Measurements from ENCODE around the gene MAGI2. TPM values are rescaled to one million over a fixed set of nuclear protein-coding genes. Genes with fewer than 3 reads are reported as not detected.

MAGI2 gene
- total and polyA plus RNA-seq, 2 donors from 2014 or later, result 4.4 to 9.0 TPM

GRCh38 chr7:78220754-78221153 lies 1232.7 kb downstream of the MAGI2 start:
- DNase-seq (no peak), FAIRE-seq (no peak)
- H3K27ac ChIP-seq (ENCODE audit: low read depth in 2 of 2, low read length in 2 of 2), result no peak overlapping the region
- H3K9me3 ChIP-seq (ENCODE audit: control insufficient read depth in 2 of 3, insufficient read depth in 1 of 3, low read length in 3 of 3), result no peaks in the 10 kb centered on the region
- H3K4me1 ChIP-seq (ENCODE audit: control insufficient read depth in 2 of 3, insufficient read depth in 2 of 3, low read depth in 1 of 3, low read length in 3 of 3), result peaks cover 2 to 9% (median 3%) of the 10 kb centered on the region in 3 donors
- no peaks in the 10 kb centered on the region for H3K36me3 ChIP-seq (ENCODE audit: control insufficient read depth in 2 of 3, insufficient read depth in 3 of 3, low read length in 3 of 3)
- H3K27me3 ChIP-seq (ENCODE audit: control insufficient read depth, insufficient read depth, low read length), result no peaks in the 10 kb centered on the region
- intact Hi-C loops (cut with DNase I), result no loop called here
- H3K4me3 ChIP-seq (ENCODE audit: low read length in 3 of 3), result no peak overlapping the region
- H3K9ac ChIP-seq (ENCODE audit: low read length in 3 of 3), result no peak overlapping the region
- TF ChIP-seq, protein P1, sequence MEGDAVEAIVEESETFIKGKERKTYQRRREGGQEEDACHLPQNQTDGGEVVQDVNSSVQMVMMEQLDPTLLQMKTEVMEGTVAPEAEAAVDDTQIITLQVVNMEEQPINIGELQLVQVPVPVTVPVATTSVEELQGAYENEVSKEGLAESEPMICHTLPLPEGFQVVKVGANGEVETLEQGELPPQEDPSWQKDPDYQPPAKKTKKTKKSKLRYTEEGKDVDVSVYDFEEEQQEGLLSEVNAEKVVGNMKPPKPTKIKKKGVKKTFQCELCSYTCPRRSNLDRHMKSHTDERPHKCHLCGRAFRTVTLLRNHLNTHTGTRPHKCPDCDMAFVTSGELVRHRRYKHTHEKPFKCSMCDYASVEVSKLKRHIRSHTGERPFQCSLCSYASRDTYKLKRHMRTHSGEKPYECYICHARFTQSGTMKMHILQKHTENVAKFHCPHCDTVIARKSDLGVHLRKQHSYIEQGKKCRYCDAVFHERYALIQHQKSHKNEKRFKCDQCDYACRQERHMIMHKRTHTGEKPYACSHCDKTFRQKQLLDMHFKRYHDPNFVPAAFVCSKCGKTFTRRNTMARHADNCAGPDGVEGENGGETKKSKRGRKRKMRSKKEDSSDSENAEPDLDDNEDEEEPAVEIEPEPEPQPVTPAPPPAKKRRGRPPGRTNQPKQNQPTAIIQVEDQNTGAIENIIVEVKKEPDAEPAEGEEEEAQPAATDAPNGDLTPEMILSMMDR (IDR thresholded peaks at IDR 0.05; ENCODE audit: borderline replicate concordance, extremely low read depth, insufficient read depth), result no peak

- no peak for DNase-seq
- TF ChIP-seq, protein P1 (IDR thresholded peaks at IDR 0.05; ENCODE audit: borderline replicate concordance, extremely low read depth, insufficient read depth), result no peak
- Histone ChIP-seq H3K9ac (ENCODE audit: low read length in 3 of 3) (no peak overlapping the region), H3K27me3 (ENCODE audit: control insufficient read depth, insufficient read depth, low read length) (no peaks in the 10 kb centered on the region), H3K36me3 (ENCODE audit: control insufficient read depth in 2 of 3, insufficient read depth in 3 of 3, low read length in 3 of 3) (no peaks in the 10 kb centered on the region), H3K9me3 (ENCODE audit: control insufficient read depth in 2 of 3, insufficient read depth in 1 of 3, low read length in 3 of 3) (no peaks in the 10 kb centered on the region), H3K4me3 (ENCODE audit: low read length in 3 of 3) (peak overlapping the region in 1 of 3 donors; percentile 3), H3K4me1 (ENCODE audit: control insufficient read depth in 2 of 3, insufficient read depth in 2 of 3, low read depth in 1 of 3, low read length in 3 of 3) (peaks cover 2 to 9% (median 3%) of the 10 kb centered on the region in 3 donors), H3K27ac (ENCODE audit: low read depth in 2 of 2, low read length in 2 of 2) (no peak overlapping the region)
- intact Hi-C loops (cut with DNase I), result no loop called here
- no peak for FAIRE-seq
Observed at GRCh38 chr7:78218876-78219275, 1234.6 kb downstream of the MAGI2 start.

- Histone ChIP-seq H3K4me3 (ENCODE audit: low read length in 3 of 3) (no peak overlapping the region), H3K9ac (ENCODE audit: low read length in 3 of 3) (no peak overlapping the region), H3K27me3 (ENCODE audit: control insufficient read depth, insufficient read depth, low read length) (no peaks in the 10 kb centered on the region), H3K4me1 (ENCODE audit: control insufficient read depth in 2 of 3, insufficient read depth in 2 of 3, low read depth in 1 of 3, low read length in 3 of 3) (peaks cover 2 to 9% (median 3%) of the 10 kb centered on the region in 3 donors), H3K27ac (ENCODE audit: low read depth in 2 of 2, low read length in 2 of 2) (no peak overlapping the region), H3K36me3 (ENCODE audit: control insufficient read depth in 2 of 3, insufficient read depth in 3 of 3, low read length in 3 of 3) (no peaks in the 10 kb centered on the region), H3K9me3 (ENCODE audit: control insufficient read depth in 2 of 3, insufficient read depth in 1 of 3, low read length in 3 of 3) (no peaks in the 10 kb centered on the region)
- no peak for DNase-seq
- FAIRE-seq, result no peak
- intact Hi-C loops (cut with DNase I), result no loop called here
- TF ChIP-seq, protein P1 (IDR thresholded peaks at IDR 0.05; ENCODE audit: borderline replicate concordance, extremely low read depth, insufficient read depth), result no peak
Observed at GRCh38 chr7:78218051-78218450, 1235.4 kb downstream of the MAGI2 start.

- Histone ChIP-seq H3K27ac (ENCODE audit: low read depth in 2 of 2, low read length in 2 of 2) (no peak overlapping the region), H3K9me3 (ENCODE audit: control insufficient read depth in 2 of 3, insufficient read depth in 1 of 3, low read length in 3 of 3) (no peaks in the 10 kb centered on the region), H3K36me3 (ENCODE audit: control insufficient read depth in 2 of 3, insufficient read depth in 3 of 3, low read length in 3 of 3) (no peaks in the 10 kb centered on the region), H3K4me1 (ENCODE audit: control insufficient read depth in 2 of 3, insufficient read depth in 2 of 3, low read depth in 1 of 3, low read length in 3 of 3) (peaks cover 2 to 9% (median 3%) of the 10 kb centered on the region in 3 donors), H3K27me3 (ENCODE audit: control insufficient read depth, insufficient read depth, low read length) (no peaks in the 10 kb centered on the region), H3K9ac (ENCODE audit: low read length in 3 of 3) (no peak overlapping the region), H3K4me3 (ENCODE audit: low read length in 3 of 3) (no peak overlapping the region)
- no peak for DNase-seq
- FAIRE-seq, result no peak
- intact Hi-C loops (cut with DNase I), result no loop called here
- TF ChIP-seq, protein P1 (IDR thresholded peaks at IDR 0.05; ENCODE audit: borderline replicate concordance, extremely low read depth, insufficient read depth), result no peak
Observed at GRCh38 chr7:78215199-78215598, 1238.3 kb downstream of the MAGI2 start.
